RPMI8226 (cell line): Measurements from ENCODE around the gene MEF2C.
"Not testable (repeated sequence)": the region's sequence is repeated elsewhere in the genome, so short reads cannot be mapped to it uniquely, and the experiment has no call there.

ENCODE experiments used
- DNase-seq: peaks from one replicate; pipeline ENCODE4 v3.0.0-alpha.2; 2015

The MEF2C gene

DNA sequence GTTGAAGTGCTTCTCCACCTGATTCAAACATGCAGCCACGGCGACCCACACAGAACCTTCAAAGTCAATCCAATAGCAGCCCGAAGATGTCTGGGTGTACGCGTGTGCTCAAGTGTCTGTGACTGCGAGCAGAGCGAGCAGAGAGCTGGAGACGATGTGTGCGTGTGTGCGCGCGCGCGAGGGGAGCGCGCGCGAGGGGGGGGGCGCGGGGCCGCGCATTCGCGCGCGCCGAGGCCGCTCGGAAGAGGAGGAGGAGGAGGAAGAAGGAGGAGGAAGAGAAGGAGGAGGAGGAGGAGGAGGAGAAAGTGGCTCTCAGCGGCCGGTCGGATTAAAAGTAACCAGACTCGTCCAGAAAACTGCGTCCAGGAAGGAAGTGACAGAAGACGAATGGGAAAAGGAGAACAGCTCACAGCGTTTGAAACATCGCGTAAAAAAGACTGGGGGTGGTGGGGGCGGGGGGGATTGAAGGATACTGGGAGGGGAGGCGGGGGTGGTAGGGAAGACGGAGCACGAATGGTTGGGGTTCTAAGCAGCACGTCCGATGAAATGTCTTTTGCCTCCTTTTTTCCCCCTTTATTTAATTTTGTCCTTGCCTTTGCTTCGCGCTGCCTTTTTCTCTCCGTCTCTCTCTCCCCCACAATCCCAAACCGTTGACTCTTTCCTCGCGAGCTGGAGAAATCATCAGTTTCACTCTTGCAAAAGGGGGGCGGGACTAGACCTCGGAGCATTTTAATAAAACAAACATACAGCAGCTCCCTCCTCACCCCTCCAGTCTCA lies at the start of gene MEF2C:
MEF2C (minus strand) TSS at position 126 of the 777 bp plus-strand sequence. CDS start 59,396 bp downstream, outside the sequence.
- DNase-seq, result peak; percentile 91

- DNase-seq, result no peak
These were observed 49.6 kb upstream of the MEF2C start for GRCh38 chr5:88932541-88932940.

GRCh38 chr5:88930335-88930734 lies 47.4 kb upstream of the MEF2C start:
- no peak for DNase-seq

DNA sequence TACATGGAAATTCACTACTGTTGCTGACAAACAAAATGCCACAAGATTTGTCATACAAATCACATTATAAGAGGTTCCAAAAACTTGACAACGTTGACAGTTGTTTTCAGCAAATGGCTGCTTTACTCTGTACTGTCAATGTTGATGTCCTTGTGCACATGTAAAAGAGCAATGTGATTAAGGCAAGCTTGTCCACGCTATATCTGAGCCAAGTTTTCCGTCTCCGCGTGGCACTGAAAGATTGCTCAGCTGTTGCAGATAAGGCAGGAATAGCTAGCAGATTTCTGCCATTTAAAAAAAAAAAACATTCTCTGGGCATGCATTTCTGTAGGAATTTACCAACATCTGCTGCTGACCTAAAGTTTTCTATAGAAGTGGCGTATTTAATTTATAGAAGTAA lies 46.4 kb upstream of the MEF2C start:
- no peak for DNase-seq

- DNase-seq, result no peak
These were observed 43.8 kb upstream of the MEF2C start for GRCh38 chr5:88926774-88927173.

GRCh38 chr5:88925692-88926490 lies 42.9 kb upstream of the MEF2C start:
- no peak for DNase-seq

DNA sequence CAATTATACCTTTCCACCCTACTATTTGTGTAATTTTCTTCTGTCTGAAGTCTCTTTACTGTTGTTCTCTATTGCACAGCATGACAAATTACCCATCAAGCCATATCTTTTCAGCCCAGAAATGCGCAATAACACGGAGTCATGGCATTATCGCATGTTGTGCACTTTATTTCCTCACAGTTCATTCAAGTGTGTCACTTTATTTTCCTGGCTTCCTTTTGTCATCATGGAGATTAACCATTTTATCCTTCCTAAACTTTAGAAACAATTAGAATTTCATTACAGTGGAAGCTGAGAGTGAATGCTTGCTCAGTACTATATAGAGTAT lies 41.3 kb upstream of the MEF2C start:
- DNase-seq, result no peak

DNA sequence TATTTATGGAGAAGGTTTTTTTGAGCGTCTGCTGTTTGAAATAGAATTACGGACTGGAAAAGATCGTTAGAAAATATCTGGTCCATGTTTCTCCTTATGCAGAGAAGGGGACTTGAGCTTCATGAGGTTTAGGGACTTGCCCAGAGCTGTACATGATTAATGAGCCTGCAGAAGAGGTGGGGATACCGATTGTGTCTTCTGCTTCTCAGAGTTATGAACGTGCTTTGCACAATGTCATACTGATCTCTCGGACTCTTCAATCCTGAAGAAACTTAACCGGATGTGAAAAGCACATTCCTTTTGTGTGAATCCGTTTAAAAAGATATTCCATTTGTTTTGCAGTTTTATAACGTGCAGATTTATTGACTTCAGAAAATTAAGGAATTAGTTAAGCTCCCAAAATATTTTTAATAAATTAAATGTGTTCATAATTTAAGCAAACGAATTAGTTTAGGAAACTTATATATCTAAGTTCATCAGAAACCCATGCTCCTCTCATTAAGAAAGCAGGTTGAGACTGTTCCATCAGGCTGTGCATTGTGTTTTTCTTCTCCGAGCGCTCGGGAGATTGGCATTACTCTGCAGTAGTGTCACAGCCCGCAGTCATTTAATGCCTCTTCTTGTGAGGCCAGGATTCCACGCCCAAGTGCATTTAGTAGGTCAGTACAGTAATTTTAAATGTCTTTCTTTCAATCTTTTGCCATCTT lies 40.8 kb upstream of the MEF2C start:
- DNase-seq, result no peak

DNA sequence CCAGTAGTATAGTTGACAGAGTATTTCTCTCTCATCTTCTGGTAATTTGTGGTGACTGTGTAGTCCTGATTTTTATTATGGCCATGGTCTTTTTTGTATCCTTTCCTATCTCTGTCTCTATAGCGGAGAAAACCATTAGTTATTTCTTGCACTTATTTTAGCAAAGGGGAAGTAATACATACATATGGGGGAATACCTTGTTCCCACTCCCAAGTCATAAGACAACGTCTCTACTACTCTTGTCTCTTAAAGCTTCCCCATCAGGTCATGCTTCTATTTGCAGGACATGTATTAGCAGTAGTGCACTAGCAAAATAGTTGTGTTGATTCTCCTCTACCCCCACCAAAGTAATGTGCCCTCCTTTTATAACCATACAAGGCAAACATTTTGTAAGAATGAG lies 29.8 kb upstream of the MEF2C start:
- DNase-seq, result not testable (repeated sequence)

DNA sequence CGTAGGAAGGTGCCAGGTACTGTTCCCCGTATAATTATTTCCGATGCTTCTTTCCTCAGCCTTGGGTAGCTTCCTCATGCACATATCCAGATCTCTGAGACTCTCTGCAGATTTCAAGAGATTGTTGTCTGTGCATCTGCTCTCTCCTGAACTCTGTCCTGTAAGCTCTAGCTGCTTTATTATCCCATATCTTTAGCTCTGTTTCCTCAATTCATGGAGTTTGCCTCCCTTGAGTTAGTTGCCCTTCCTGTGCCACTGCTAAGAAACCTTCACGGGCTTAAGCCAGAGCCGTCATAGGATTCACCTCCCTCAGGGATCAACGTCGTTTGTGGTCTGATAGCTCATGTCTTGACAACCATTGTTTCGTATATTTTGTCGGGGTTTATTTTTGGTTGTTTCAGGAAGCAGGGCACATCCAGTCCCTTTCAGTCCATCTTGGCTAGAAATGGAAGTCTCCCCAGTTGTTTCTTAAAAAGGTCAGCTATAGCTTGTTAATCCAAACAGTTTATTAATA lies 28.1 kb upstream of the MEF2C start:
- DNase-seq, result not testable (repeated sequence)

DNA sequence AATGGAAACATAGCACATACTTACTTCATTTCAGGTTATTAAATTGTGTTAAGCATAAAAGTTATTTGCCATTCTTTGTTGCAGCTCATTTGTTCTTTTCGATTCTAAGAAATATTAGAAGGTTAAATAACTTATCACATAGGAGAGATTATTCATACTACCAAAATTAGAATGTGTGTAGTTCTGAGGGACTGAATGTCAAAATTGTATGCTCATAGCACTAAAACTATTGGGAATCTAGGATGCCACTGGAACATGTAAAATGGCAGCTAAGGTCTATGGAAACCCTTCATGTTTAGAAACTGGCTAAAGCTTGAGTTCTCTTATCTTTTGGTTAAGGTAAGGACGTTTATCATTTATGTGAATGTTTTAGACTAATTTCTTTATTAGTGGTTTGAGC lies 21.5 kb upstream of the MEF2C start:
- not testable (repeated sequence) for DNase-seq

DNA sequence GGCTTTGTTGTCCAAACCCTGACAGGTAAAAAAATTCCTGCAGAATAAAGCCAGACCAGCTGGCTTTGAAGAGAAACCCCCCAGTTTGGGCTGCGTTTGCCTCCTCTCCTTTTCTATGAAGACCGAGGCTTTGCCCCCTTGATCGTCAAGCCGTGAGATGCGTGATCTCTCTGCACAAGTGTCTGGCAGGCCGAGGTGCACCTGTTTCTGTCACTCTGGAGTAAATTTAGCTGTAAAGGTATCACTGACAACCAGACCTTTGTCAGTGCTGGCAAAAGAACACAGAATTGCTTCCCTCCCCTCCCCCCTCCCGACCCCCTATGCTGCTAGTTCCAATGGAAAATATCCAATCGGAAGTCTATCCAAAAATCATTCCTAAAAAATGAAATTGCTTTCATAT lies 21.0 kb upstream of the MEF2C start:
- DNase-seq, result not testable (repeated sequence)

DNA sequence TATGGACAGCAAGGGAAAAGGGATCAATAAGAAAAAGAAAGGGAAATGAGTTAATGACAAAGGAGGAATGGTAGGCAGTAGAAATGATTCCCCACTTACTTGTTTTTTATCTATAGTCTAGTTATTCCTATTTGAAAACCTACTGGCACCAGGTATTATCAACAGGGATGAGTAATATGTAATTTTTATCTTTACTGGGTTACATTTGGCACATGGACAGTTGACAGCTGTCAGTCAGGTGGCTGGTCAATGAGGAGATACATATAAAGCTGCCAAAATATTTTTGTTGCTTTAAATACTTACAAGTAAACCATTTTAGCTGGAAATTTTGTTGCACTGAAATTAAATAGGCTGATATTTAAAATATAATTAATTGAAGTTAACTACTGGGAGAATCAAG lies 18.1 kb upstream of the MEF2C start:
- DNase-seq, result not testable (repeated sequence)

GRCh38 chr5:88899096-88899737 lies 16.2 kb upstream of the MEF2C start:
- no peak for DNase-seq

- no peak for DNase-seq
These were observed 14.8 kb upstream of the MEF2C start for GRCh38 chr5:88897748-88898147.

DNA sequence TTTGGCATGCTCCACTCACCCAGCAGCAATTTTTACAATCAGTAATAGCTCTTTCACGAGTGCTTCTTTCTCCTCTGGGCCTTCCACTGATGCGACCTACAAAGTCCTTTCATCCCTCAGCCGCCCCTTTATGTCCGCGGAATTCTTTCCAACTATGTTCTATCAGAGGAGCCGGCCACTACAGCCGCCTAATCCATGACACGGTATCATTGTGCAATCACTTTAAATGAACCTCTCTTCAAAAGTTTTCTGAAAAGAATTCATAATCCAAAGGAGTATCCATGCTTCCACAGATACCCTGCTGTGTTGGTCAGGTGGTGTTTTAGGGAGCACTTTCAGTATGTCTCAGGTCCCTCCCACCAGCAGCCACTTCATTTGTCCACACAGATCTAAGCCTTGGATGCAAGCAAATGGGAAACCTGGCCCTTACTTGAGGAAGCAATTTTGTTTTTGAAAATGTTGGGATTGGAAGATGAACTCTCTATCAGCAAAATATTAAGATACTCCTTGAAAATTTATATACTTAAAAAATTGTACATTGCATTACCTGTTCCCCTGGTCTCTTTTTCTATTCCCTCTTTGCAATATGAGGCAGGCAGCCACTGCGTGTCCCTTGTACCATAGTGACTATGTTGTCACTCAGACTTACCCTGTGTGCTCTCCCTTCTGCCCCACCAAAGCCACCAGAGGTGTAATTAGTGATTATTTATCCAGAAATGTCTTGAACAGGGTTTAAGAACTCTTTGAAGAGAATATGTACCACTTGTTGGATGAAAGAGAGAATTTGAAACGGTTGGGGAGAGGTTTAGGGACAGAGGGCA lies 12.9 kb upstream of the MEF2C start:
- no peak for DNase-seq

- no peak for DNase-seq
These were observed 9.7 kb upstream of the MEF2C start for GRCh38 chr5:88892669-88893068.

GRCh38 chr5:88890070-88890781 lies 7.2 kb upstream of the MEF2C start:
- peak; percentile 40 for DNase-seq

DNA sequence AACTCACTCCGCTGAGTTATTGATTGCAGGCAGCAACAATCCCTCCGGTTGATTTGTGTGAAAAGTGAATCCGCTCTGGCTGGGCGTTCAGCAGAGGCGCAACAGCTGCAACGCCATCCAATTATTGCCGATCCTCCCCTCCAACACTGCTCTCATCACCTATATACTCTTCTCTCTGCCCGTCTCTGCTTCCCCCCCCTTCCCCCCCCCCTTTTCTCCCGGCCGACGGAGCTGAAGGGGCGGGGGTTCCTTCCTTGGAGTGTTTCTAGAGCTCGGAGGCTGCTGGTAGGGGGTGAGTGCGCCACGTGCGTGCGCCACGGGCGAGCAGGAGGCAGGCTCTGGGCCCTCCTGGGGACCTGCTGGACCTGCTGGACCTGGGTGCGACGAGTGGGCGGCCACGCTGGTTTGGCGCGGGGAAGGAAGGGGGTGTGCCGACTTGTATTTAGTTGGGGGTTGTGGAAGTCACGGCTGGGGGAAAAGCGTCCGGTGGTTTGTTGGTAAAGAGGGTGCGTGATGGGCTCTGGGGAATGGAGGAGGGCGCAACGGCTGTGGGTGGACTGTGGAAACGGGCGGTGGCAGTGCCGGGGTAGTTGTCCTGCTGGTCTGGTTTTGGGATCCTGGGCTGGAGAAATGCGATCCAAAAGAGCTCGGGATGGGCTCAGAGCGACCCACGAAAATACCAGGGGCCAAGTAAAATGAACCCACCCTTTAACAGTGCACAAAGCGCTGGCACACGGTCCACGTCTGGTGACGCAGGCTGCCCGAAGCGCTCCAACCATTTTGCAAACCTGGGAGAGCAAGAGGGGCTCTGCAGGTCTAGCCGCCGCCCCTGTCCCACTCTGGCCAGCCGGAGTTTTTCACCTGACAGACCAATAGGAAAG lies 6.4 kb upstream of the MEF2C start:
- peak; percentile 83 for DNase-seq

GRCh38 chr5:88888848-88889188 lies 5.8 kb upstream of the MEF2C start:
- DNase-seq, result no peak
